GM12878 (cell line): ENCODE data around the gene ARHGAP26. TPM values are rescaled to one million over a fixed set of nuclear protein-coding genes. Genes with fewer than 3 reads are reported as not detected.

Experiments
- CBX3 ChIP-seq: fragments of 200-600 bp; sonication (generic); IDR thresholded peaks from 2 replicates; pipeline ENCODE4 v1.6.1; 2016; ENCODE audit warnings: low read depth, borderline replicate concordance
- CBX5 ChIP-seq: sonication (generic); IDR thresholded peaks from 2 replicates; pipeline ENCODE4 v1.6.1; 2016; ENCODE audit warnings: low read depth, moderate library complexity, mild to moderate bottlenecking, inconsistent platforms
- CHD1 ChIP-seq: IDR thresholded peaks from 2 replicates; pipeline ENCODE4 v1.6.1; 2012; ENCODE audit warnings: low read depth, low read length, improper control_type of control experiment
- CREM ChIP-seq: IDR thresholded peaks from 2 replicates; pipeline ENCODE4 v1.6.1; 2014; ENCODE audit warnings: antibody characterized with exemption, low read depth
- E4F1 ChIP-seq: fragments of 450-650 bp; IDR thresholded peaks from 2 replicates; pipeline ENCODE4 v1.6.1; 2018; ENCODE audit warnings: borderline replicate concordance, mild to moderate bottlenecking; ENCODE audit not compliant: partially characterized antibody
- GABPA ChIP-seq: IDR thresholded peaks from 2 replicates; pipeline ENCODE4 v1.6.1; 2014; ENCODE audit warnings: antibody characterized with exemption, low read depth, mild to moderate bottlenecking, inconsistent platforms
- HCFC1 ChIP-seq: fragments of 150-350 bp; IDR thresholded peaks from 2 replicates; pipeline ENCODE4 v1.6.1; 2014; ENCODE audit warnings: low read length
- MEF2A ChIP-seq: IDR thresholded peaks from 2 replicates; pipeline ENCODE4 v1.6.1; 2011; ENCODE audit warnings: low read depth, mild to moderate bottlenecking, low read length, moderate library complexity; ENCODE audit not compliant: insufficient read depth
- MTA3 ChIP-seq: IDR thresholded peaks from 2 replicates; pipeline ENCODE4 v1.6.1; 2012; ENCODE audit warnings: low read length, inconsistent platforms, borderline replicate concordance
- NKRF ChIP-seq: fragments of 450-650 bp; conservative IDR thresholded peaks from 2 replicates; pipeline ENCODE4 v1.6.1; 2017; ENCODE audit warnings: mild to moderate bottlenecking, moderate library complexity
- PRDM15 ChIP-seq: fragments of 450-650 bp; formaldehyde crosslinking; IDR thresholded peaks from 2 replicates; pipeline ENCODE4 v1.4.0; 2020; ENCODE audit warnings: mild to moderate bottlenecking, moderate library complexity
- RBBP5 ChIP-seq: fragments of 200-600 bp; sonication (generic); conservative IDR thresholded peaks from 2 replicates; pipeline ENCODE4 v1.6.1; 2016
- RCOR1 ChIP-seq: conservative IDR thresholded peaks from 2 replicates; pipeline ENCODE4 v1.6.1; 2012; ENCODE audit warnings: low read depth, low read length, improper control_type of control experiment
- SREBF2 ChIP-seq: IDR thresholded peaks from 2 replicates; pipeline ENCODE4 v1.6.1; 2012; ENCODE audit warnings: mild to moderate bottlenecking, low read length
- TCF12 ChIP-seq: IDR thresholded peaks from 2 replicates; pipeline ENCODE4 v1.6.1; 2011; ENCODE audit warnings: low read depth, mild to moderate bottlenecking, low read length
- polyA plus RNA-seq, 11 experiments: library from polyadenylated mRNA; depleted of rRNA in 4 of 11; unstranded in 6 of 11; stranded (reverse) in 5 of 11; fragments of >200 nt; fragmentation: Nextera tagmentation in 4 of 11; fragmentation: Illumina TruSeq in 1 of 11; extraction: Ambion mirVana in 4 of 11; extraction: Trizol in 1 of 11; gene quantifications; 1 replicate in 1 of 11; 2 replicates in 10 of 11; pipeline versions ENCODE4 v1.2.1 to v1.2.3, GENCODE V29; 2011 to 2016; ENCODE audit warnings: inconsistent platforms in 2 of 11, missing spikeins in 2 of 11, low read depth in 1 of 11
- total RNA-seq, 4 experiments: library from RNA; depleted of rRNA in 3 of 4; stranded (reverse); fragments of >200 nt in 3 of 4; fragmentation: Illumina TruSeq in 1 of 4; extraction: Trizol in 1 of 4; gene quantifications; 2 replicates each; pipeline versions ENCODE4 v1.2.1 to v1.2.3, GENCODE V29; 2013 to 2021
- TF ChIP-seq, protein P1 (sequence below): IDR thresholded peaks from 2 replicates; pipeline ENCODE4 v1.6.1; 2012; ENCODE audit warnings: low read depth, low read length, improper control_type of control experiment
- TF ChIP-seq, protein P2 (sequence below): fragments of 450-650 bp; IDR thresholded peaks from 2 replicates; pipeline ENCODE4 v1.6.1; 2016; ENCODE audit warnings: mild to moderate bottlenecking
- TF ChIP-seq, protein P3 (sequence below): IDR thresholded peaks from 2 replicates; pipeline ENCODE4 v1.6.1; 2011; ENCODE audit warnings: borderline replicate concordance, low read depth, mild to moderate bottlenecking, moderate library complexity, mixed read lengths, low read length; ENCODE audit not compliant: insufficient read depth; ENCODE audit errors: extremely low read length

Gene ARHGAP26
- total and polyA plus RNA-seq, 10 of the 15 experiments (the other 5 are each of a cell fraction or from before 2014, with no cell fraction given) = 9.4 to 41.5 (median 19.3) TPM

DNA sequence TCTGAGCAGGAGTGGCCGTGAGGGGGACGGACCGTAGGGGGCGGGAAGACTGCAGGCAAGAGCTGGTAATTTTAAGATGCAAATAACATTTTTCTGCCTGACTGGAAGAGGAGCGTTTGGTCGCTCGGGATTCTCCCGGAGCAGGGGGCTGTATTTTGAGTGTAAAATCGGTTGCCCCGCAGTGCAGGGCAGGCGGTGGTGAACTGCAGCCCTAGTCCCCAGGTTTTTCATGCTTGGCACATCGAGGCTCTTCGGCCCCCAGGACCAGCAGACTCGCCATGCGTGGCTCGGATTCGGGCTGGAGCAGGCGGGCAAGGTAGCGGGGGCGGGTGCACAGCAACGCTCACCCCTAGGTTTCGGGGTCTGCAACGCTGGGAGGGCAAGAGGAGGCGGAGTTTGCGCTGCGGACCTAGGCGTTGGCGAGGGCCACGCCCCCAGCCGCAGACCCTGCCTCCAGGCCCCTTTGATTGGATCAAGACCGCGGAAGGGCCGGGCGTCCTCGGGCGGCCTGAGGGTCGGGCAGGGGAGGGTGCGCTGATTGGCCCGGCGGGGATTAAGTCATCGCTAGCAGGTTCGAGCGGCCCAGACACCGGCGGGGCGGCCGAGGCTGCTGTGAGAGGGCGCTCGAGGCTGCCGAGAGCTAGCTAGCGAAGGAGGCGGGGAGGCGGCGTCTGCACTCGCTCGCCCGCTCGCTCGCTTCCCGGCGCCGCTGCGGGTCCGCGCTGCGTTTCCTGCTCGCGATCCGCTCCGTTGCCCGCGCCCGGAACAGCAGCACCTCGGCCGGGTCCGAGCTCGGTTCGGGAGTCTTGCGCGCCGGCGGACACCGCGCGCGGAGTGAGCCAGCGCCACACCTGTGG, at the start of gene ARHGAP26 (continued):
- TF ChIP-seq PRDM15 (CRISPR knock-in tag) (no peak), MTA3 (no peak), TCF12 (no peak), SREBF2 (no peak), RCOR1 (no peak), RBBP5 (no peak), CBX5 (no peak), CBX3 (no peak), GABPA (no peak), CHD1 (0 out of 2 replicates have a peak, but pooled peaks have one; percentile 37), CREM (no peak), HCFC1 (no peak), NKRF (peak; percentile 56; the same call in 1 of the 2 replicates), E4F1 (peak; percentile 14), MEF2A (no peak)
- TF ChIP-seq, protein P1, sequence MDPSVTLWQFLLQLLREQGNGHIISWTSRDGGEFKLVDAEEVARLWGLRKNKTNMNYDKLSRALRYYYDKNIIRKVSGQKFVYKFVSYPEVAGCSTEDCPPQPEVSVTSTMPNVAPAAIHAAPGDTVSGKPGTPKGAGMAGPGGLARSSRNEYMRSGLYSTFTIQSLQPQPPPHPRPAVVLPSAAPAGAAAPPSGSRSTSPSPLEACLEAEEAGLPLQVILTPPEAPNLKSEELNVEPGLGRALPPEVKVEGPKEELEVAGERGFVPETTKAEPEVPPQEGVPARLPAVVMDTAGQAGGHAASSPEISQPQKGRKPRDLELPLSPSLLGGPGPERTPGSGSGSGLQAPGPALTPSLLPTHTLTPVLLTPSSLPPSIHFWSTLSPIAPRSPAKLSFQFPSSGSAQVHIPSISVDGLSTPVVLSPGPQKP = no peak
- TF ChIP-seq, protein P2, sequence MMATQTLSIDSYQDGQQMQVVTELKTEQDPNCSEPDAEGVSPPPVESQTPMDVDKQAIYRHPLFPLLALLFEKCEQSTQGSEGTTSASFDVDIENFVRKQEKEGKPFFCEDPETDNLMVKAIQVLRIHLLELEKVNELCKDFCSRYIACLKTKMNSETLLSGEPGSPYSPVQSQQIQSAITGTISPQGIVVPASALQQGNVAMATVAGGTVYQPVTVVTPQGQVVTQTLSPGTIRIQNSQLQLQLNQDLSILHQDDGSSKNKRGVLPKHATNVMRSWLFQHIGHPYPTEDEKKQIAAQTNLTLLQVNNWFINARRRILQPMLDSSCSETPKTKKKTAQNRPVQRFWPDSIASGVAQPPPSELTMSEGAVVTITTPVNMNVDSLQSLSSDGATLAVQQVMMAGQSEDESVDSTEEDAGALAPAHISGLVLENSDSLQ = peak; percentile 54; the same call in 1 of the 2 replicates
- TF ChIP-seq, protein P3, sequence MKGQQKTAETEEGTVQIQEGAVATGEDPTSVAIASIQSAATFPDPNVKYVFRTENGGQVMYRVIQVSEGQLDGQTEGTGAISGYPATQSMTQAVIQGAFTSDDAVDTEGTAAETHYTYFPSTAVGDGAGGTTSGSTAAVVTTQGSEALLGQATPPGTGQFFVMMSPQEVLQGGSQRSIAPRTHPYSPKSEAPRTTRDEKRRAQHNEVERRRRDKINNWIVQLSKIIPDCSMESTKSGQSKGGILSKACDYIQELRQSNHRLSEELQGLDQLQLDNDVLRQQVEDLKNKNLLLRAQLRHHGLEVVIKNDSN = no peak
